D721Med (cell line): Measurements from ENCODE around the gene AP3B1.

ENCODE experiments used
- DNase-seq: peaks from one replicate; pipeline ENCODE4 v3.0.0; 2011; ENCODE audit warnings: low spot score; ENCODE audit not compliant: insufficient read length
- FAIRE-seq: peaks from 2 replicates; lab custom pipeline; 2011; peaks lifted over from hg19 to GRCh38; lab: Jason Lieb, UNC
- TF ChIP-seq, protein P1 (sequence below): IDR thresholded peaks from 2 replicates; pipeline ENCODE4 v1.5.1; 2012; ENCODE audit warnings: mild to moderate bottlenecking, control low read depth; ENCODE audit not compliant: insufficient read depth; ENCODE audit errors: missing control alignments

AP3B1 gene

DNA sequence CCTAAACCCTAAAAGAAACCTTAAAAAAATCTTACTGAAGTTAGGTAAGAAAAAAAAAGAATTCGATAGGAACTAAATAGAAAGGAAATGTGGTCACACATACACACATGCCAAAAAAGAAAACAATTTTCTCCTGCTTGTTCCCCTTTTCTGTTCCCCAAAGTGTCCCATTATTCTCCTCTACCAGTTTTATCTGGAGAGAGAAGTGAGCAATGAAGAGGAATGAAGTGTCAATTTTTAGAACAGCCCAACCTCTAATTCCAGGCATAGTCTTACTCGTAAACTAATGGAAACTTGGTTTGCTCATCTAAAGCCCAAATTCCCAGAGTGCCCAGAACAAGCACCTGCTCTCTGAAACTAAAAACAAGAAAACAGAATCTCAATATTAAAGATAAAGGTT is 26.1 kb downstream of the AP3B1 start:
- TF ChIP-seq, protein P1, sequence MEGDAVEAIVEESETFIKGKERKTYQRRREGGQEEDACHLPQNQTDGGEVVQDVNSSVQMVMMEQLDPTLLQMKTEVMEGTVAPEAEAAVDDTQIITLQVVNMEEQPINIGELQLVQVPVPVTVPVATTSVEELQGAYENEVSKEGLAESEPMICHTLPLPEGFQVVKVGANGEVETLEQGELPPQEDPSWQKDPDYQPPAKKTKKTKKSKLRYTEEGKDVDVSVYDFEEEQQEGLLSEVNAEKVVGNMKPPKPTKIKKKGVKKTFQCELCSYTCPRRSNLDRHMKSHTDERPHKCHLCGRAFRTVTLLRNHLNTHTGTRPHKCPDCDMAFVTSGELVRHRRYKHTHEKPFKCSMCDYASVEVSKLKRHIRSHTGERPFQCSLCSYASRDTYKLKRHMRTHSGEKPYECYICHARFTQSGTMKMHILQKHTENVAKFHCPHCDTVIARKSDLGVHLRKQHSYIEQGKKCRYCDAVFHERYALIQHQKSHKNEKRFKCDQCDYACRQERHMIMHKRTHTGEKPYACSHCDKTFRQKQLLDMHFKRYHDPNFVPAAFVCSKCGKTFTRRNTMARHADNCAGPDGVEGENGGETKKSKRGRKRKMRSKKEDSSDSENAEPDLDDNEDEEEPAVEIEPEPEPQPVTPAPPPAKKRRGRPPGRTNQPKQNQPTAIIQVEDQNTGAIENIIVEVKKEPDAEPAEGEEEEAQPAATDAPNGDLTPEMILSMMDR, result no peak
- no peak for DNase-seq
- FAIRE-seq, result no peak

DNA sequence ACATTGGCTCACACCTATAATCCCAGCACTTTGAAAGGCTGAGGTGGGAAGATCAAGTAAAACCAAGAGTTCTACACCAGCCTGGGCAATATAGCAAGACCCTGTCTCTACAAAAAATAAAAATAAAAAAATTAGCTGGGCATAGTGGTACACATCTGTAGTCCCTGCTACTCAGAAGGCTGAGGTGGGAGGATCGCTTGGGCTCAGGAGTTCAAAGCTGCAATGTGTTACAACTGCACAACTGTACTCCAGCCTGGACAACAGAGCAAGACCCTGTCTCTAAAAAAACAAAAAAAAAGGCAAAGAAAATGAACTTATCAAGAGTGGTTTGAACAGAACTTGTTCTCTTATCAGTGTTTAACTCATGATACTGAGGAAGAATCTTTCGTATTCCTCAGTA is 29.3 kb downstream of the AP3B1 start:
- TF ChIP-seq, protein P1, result no peak
- FAIRE-seq (no peak), DNase-seq (no peak)

DNA sequence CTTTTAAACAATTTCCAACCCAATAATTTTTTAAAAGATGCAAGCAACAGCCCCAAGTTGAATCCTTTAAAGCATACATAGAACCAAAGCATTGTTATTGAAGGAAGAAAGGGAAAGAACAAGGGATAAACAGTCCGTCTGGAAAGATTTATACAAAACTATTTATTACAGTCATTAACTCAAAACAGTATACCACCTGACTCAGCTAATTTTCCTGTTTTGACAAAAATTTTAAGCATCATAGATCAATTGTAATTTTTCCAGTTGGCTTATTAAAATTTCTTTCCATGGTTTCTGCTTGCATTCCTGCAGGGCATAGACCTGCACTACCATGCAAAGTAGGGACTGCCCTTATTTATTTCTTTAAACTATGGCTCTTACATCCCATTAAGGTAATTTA is 29.9 kb downstream of the AP3B1 start:
- DNase-seq (no peak), FAIRE-seq (no peak)
- TF ChIP-seq, protein P1, result no peak

DNA sequence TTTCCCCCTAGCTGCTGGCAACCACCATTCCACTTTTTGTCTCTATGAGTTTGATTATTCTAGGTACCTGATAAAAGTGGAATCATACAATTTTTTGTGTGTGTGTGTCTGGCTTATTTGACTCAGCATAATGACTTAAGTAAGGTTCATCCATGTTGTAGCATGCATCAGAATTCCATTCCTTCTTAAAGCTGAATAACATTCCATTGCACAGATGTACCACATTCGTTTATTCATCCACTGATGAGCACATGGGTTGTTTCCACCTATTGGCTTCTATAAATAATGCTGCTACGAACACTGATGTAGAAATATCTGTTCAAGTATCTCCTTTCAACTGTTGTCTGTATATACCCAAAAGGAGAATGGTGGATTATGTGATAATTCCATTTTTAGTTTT is 33.7 kb downstream of the AP3B1 start:
- TF ChIP-seq, protein P1, result no peak
- no peak for DNase-seq
- FAIRE-seq, result no peak

DNA sequence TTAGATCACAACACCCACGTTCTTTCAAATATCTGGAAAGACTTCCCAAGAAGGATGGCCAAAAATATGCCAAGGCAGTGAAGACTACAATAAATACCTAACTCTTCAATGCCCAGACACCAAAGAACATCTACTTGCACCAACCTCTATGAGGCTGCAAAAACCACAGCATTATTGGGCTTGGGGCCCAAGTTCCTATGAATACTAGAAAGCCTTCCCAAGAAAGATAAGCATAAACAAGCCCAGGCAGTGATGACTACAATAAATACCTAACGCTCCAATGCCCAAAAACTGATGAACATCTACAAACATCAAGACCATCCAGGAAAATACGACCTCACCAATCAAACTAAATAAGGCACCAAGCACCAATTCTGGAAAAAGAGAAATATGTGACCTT is 41.3 kb downstream of the AP3B1 start:
- DNase-seq, result no peak
- TF ChIP-seq, protein P1, result no peak
- FAIRE-seq, result no peak

DNA sequence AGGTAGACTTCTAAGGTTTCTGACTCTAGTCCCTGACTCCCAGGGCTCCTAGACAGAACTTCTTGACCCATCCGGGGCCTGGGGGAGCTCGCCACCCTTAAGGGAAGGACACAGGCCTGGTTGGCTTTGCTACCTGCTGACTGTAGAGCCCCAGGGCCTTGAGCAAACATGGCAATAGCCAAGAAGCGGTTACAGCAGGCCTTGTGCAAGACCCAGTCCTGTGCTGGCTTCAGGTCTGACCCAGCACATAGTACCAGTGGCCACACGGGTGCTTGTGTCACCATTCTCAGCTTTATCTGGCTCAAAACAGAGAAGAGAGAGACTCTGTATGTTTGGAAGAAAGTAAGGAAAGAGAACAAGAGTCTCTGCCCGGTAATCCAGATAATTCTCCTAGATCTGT is 41.8 kb downstream of the AP3B1 start:
- TF ChIP-seq, protein P1, result no peak
- FAIRE-seq (no peak), DNase-seq (no peak)

DNA sequence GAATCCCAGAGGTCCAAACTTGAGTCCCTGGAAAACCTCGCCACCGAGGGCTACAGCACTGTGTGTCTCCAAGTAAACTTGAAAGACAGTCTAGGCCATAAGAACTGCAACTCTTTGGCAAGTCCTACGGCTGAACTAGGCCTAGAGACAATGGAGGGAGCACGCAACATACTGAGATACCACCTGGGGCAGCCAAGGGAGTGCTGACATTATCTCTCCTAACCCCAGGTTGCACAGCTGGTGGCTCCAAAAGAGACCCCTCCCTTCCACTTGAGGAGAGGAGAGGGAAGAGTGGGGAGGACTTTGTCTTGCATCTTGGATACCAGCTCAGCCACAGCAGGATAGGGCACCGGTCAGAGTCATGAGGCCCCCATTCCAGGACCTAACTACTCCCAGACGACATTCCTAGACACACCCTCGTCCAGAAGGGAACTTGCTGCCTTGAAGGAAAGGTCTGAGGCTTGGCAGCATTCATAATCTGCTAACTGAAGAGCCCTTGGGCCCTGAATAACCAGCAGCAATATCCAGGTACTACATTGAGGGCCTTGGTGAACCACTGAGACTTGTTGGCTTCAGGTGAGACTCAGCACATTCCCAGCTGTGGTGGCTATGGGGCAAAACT is 42.7 kb downstream of the AP3B1 start:
- FAIRE-seq (no peak), DNase-seq (no peak)

More for the DNA sequence above, 42.7 kb downstream of the AP3B1 start:
- TF ChIP-seq, protein P1, result no peak
